ENCODE results near the gene ARID1A.

ARID1A gene

GRCh38 chr1:26831059-26831458 is 135.2 kb downstream of the ARID1A start:
- DNase-seq = no peak
